ENCODE data around the gene UBAC2. TPM values are rescaled to one million over a fixed set of nuclear protein-coding genes. Genes with fewer than 3 reads are reported as not detected.

The UBAC2 gene
- total RNA-seq, 1 experiment from 2014 or later: 103 TPM

- H3K9me3 Mint-ChIP-seq (ENCODE audit: unreplicated experiment): no peaks in the 10 kb centered on the region
- BruUV-seq (replicated peaks): no TSS peak
- POLR2A ChIA-PET: no interaction called here
- Histone ChIP-seq H3K4me3 (ENCODE audit: low read depth, low read length) (no peak overlapping the region), H3K4me1 (0 out of 2 replicates have a peak, but pooled peaks cover 7% of the 10 kb centered on the region), H3K27me3 (replicated peaks; ENCODE audit: control insufficient read depth, insufficient read depth, low read length) (no peaks in the 10 kb centered on the region), H3K36me3 (ENCODE audit: control insufficient read depth, insufficient read depth, low read length) (no peaks in the 10 kb centered on the region), H3K9me3 (no peaks in the 10 kb centered on the region)
- no peak overlapping the region for H3K27ac Mint-ChIP-seq (ENCODE audit: unreplicated experiment)
- intact Hi-C loops (cut with micrococcal nuclease; ENCODE audit: unreplicated experiment): no loop called here
- H3K36me3 Mint-ChIP-seq (ENCODE audit: insufficient read depth, unreplicated experiment): no peaks in the 10 kb centered on the region
- CTCF ChIA-PET: interaction anchor here (1.3 kb wide), 1 partner anchor 14 kb away, joined by 4 read pairs; no protein-coding TSS in a partner anchor
- no peaks in the 10 kb centered on the region for H3K27me3 Mint-ChIP-seq (ENCODE audit: insufficient read depth, unreplicated experiment)
- peaks cover 9% of the 10 kb centered on the region for H3K4me1 Mint-ChIP-seq (ENCODE audit: low read depth, unreplicated experiment)
- TF ChIP-seq, protein P1, sequence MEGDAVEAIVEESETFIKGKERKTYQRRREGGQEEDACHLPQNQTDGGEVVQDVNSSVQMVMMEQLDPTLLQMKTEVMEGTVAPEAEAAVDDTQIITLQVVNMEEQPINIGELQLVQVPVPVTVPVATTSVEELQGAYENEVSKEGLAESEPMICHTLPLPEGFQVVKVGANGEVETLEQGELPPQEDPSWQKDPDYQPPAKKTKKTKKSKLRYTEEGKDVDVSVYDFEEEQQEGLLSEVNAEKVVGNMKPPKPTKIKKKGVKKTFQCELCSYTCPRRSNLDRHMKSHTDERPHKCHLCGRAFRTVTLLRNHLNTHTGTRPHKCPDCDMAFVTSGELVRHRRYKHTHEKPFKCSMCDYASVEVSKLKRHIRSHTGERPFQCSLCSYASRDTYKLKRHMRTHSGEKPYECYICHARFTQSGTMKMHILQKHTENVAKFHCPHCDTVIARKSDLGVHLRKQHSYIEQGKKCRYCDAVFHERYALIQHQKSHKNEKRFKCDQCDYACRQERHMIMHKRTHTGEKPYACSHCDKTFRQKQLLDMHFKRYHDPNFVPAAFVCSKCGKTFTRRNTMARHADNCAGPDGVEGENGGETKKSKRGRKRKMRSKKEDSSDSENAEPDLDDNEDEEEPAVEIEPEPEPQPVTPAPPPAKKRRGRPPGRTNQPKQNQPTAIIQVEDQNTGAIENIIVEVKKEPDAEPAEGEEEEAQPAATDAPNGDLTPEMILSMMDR (IDR thresholded peaks at IDR 0.05; ENCODE audit: insufficient read depth in 1 of 2, low read depth in 1 of 2, low read length in 1 of 2, severe bottlenecking in 1 of 2, unreplicated experiment in 1 of 2): no peak
- no peak overlapping the region for H3K4me3 Mint-ChIP-seq (ENCODE audit: unreplicated experiment)
- no peak for DNase-seq
Measured at GRCh38 chr13:99190147-99190985, 10.3 kb upstream of the UBAC2 start.

DNA sequence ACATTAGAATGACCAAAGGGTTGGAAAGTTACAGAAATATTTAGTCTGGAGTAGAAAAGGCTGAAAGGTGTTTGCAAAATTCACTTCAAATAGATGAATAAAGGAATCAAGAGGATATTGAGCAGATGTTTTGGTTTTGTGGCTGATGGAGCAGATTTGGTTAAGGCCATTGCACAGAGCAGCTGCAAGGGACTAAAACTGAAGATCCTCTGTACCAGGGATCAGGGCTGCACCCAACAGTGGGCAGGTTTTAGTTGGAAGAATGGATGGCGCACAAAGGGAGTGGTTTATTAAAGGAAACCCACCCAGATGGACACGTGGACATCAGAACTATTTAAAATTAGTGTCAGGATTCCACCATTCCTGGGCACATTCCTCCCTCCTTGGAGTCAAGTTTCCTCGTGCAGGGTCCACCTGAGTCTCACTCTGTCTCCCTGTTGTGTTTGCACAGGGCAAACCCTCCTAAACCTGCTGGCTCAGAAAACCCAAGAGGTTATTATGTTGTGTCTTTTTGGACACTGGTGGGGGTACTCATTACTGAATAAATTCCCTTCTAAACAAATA, 9.2 kb upstream of the UBAC2 start:
- H3K4me3 ChIP-seq (ENCODE audit: low read depth, low read length): no peak overlapping the region
- TF ChIP-seq, protein P1 (IDR thresholded peaks at IDR 0.05; ENCODE audit: insufficient read depth in 1 of 2, low read depth in 1 of 2, low read length in 1 of 2, severe bottlenecking in 1 of 2, unreplicated experiment in 1 of 2): no peak
- H3K9me3 ChIP-seq: no peaks in the 10 kb centered on the region
- Mint-ChIP-seq H3K9me3 (ENCODE audit: unreplicated experiment) (no peaks in the 10 kb centered on the region), H3K36me3 (ENCODE audit: insufficient read depth, unreplicated experiment) (no peaks in the 10 kb centered on the region), H3K27me3 (ENCODE audit: insufficient read depth, unreplicated experiment) (no peaks in the 10 kb centered on the region), H3K27ac (ENCODE audit: unreplicated experiment) (no peak overlapping the region), H3K4me3 (ENCODE audit: unreplicated experiment) (no peak overlapping the region), H3K4me1 (ENCODE audit: low read depth, unreplicated experiment) (peaks cover 9% of the 10 kb centered on the region)
- POLR2A ChIA-PET: no interaction called here
- CTCF ChIA-PET: no interaction called here
- 0 out of 2 replicates have a peak, but pooled peaks cover 7% of the 10 kb centered on the region for H3K4me1 ChIP-seq
- BruUV-seq (replicated peaks): no TSS peak
- intact Hi-C loops (cut with micrococcal nuclease; ENCODE audit: unreplicated experiment): no loop called here
- no peaks in the 10 kb centered on the region for H3K36me3 ChIP-seq (ENCODE audit: control insufficient read depth, insufficient read depth, low read length)
- H3K27me3 ChIP-seq (replicated peaks; ENCODE audit: control insufficient read depth, insufficient read depth, low read length): no peaks in the 10 kb centered on the region
- no peak for DNase-seq

GRCh38 chr13:99191900-99192399, 8.7 kb upstream of the UBAC2 start:
- Mint-ChIP-seq H3K4me3 (ENCODE audit: unreplicated experiment) (no peak overlapping the region), H3K36me3 (ENCODE audit: insufficient read depth, unreplicated experiment) (no peaks in the 10 kb centered on the region), H3K27me3 (ENCODE audit: insufficient read depth, unreplicated experiment) (no peaks in the 10 kb centered on the region), H3K4me1 (ENCODE audit: low read depth, unreplicated experiment) (peaks cover 9% of the 10 kb centered on the region), H3K9me3 (ENCODE audit: unreplicated experiment) (no peaks in the 10 kb centered on the region), H3K27ac (ENCODE audit: unreplicated experiment) (no peak overlapping the region)
- H3K9me3 ChIP-seq: no peaks in the 10 kb centered on the region
- no TSS peak for BruUV-seq (replicated peaks)
- ChIA-PET POLR2A (interaction anchor here (0.8 kb wide), 1 partner anchor 9 kb away, joined by 5 read pairs; the partner anchor contains the start of gene UBAC2), CTCF (no interaction called here)
- H3K27me3 ChIP-seq (replicated peaks; ENCODE audit: control insufficient read depth, insufficient read depth, low read length): no peaks in the 10 kb centered on the region
- no peaks in the 10 kb centered on the region for H3K36me3 ChIP-seq (ENCODE audit: control insufficient read depth, insufficient read depth, low read length)
- TF ChIP-seq, protein P1 (IDR thresholded peaks at IDR 0.05; ENCODE audit: insufficient read depth in 1 of 2, low read depth in 1 of 2, low read length in 1 of 2, severe bottlenecking in 1 of 2, unreplicated experiment in 1 of 2): no peak
- DNase-seq: no peak
- intact Hi-C loops (cut with micrococcal nuclease; ENCODE audit: unreplicated experiment): no loop called here
- no peak overlapping the region for H3K4me3 ChIP-seq (ENCODE audit: low read depth, low read length)
- H3K4me1 ChIP-seq: 0 out of 2 replicates have a peak, but pooled peaks cover 7% of the 10 kb centered on the region
